Skeletal muscle satellite cell (primary cell): ENCODE data around the gene TP53I11.

ENCODE experiments used
- H3K27me3 ChIP-seq: 2 replicates; pipeline ENCODE4 v1.7.0; 2013; ENCODE audit warnings: low read length; ENCODE audit not compliant: control insufficient read depth, insufficient read depth
- H3K36me3 ChIP-seq: 2 replicates; pipeline ENCODE4 v1.7.0; 2013; ENCODE audit warnings: mild to moderate bottlenecking, control low read depth, low read length; ENCODE audit not compliant: insufficient read depth
- H3K4me1 ChIP-seq: 2 replicates; pipeline ENCODE4 v1.7.0; 2013; ENCODE audit warnings: low read length; ENCODE audit not compliant: control insufficient read depth, insufficient read depth
- H3K4me2 ChIP-seq: 2 replicates; pipeline ENCODE4 v1.7.0; 2013; ENCODE audit warnings: mild to moderate bottlenecking, low read length
- H3K4me3 ChIP-seq: 2 replicates; pipeline ENCODE4 v1.7.0; 2013; ENCODE audit warnings: low read length
- H3K9ac ChIP-seq: 2 replicates; pipeline ENCODE4 v1.7.0; 2013; ENCODE audit warnings: mild to moderate bottlenecking, low read depth, low read length, moderate library complexity
- H3K9me3 ChIP-seq: replicated peaks from 2 replicates; pipeline ENCODE4 v1.7.0; 2013; ENCODE audit warnings: mild to moderate bottlenecking, control low read depth, low read length

TP53I11 gene

GRCh38 chr11:44936525-44936924 is 14.2 kb downstream of the TP53I11 start:
- no peak overlapping the region for H3K4me2 ChIP-seq
- H3K4me3 ChIP-seq: no peak overlapping the region
- H3K36me3 ChIP-seq: no peaks in the 10 kb centered on the region
- H3K4me1 ChIP-seq: no peaks in the 10 kb centered on the region
- no peaks in the 10 kb centered on the region for H3K27me3 ChIP-seq
- H3K9ac ChIP-seq: no peak overlapping the region
- H3K9me3 ChIP-seq: no peaks in the 10 kb centered on the region

- no peaks in the 10 kb centered on the region for H3K4me1 ChIP-seq
- H3K4me3 ChIP-seq: no peak overlapping the region
- H3K9me3 ChIP-seq: no peaks in the 10 kb centered on the region
These were observed 15.9 kb downstream of the TP53I11 start for GRCh38 chr11:44934735-44935250.

GRCh38 chr11:44934110-44934509 is 16.6 kb downstream of the TP53I11 start:
- Histone ChIP-seq H3K9me3 (no peaks in the 10 kb centered on the region), H3K27me3 (no peaks in the 10 kb centered on the region), H3K9ac (no peak overlapping the region), H3K4me1 (no peaks in the 10 kb centered on the region), H3K4me2 (no peak overlapping the region), H3K4me3 (no peak overlapping the region), H3K36me3 (no peaks in the 10 kb centered on the region)

More at GRCh38 chr11:44934735-44935250, 15.9 kb downstream of the TP53I11 start:
- no peaks in the 10 kb centered on the region for H3K36me3 ChIP-seq
- no peak overlapping the region for H3K9ac ChIP-seq
- no peak overlapping the region for H3K4me2 ChIP-seq
- no peaks in the 10 kb centered on the region for H3K27me3 ChIP-seq

GRCh38 chr11:44931466-44931865 is 19.2 kb downstream of the TP53I11 start:
- Histone ChIP-seq H3K9ac (no peak overlapping the region), H3K4me3 (no peak overlapping the region), H3K4me1 (no peaks in the 10 kb centered on the region), H3K4me2 (no peak overlapping the region), H3K9me3 (no peaks in the 10 kb centered on the region), H3K36me3 (no peaks in the 10 kb centered on the region), H3K27me3 (no peaks in the 10 kb centered on the region)

GRCh38 chr11:44930588-44931302 is 19.9 kb downstream of the TP53I11 start:
- Histone ChIP-seq H3K4me3 (no peak overlapping the region), H3K4me2 (no peak overlapping the region), H3K9me3 (no peaks in the 10 kb centered on the region), H3K27me3 (no peaks in the 10 kb centered on the region), H3K4me1 (no peaks in the 10 kb centered on the region), H3K9ac (no peak overlapping the region), H3K36me3 (no peaks in the 10 kb centered on the region)

- Histone ChIP-seq H3K4me3 (no peak overlapping the region), H3K27me3 (peaks cover 5% of the 10 kb centered on the region), H3K9me3 (no peaks in the 10 kb centered on the region), H3K9ac (no peak overlapping the region), H3K4me2 (no peak overlapping the region), H3K36me3 (no peaks in the 10 kb centered on the region), H3K4me1 (no peaks in the 10 kb centered on the region)
These were observed 21.9 kb downstream of the TP53I11 start for GRCh38 chr11:44928816-44929215.

GRCh38 chr11:44928144-44928543 is 22.5 kb downstream of the TP53I11 start:
- Histone ChIP-seq H3K4me3 (no peak overlapping the region), H3K9ac (no peak overlapping the region), H3K36me3 (no peaks in the 10 kb centered on the region), H3K4me1 (no peaks in the 10 kb centered on the region), H3K9me3 (no peaks in the 10 kb centered on the region), H3K27me3 (peaks cover 9% of the 10 kb centered on the region), H3K4me2 (no peak overlapping the region)

- H3K9me3 ChIP-seq: no peaks in the 10 kb centered on the region
- no peak overlapping the region for H3K4me3 ChIP-seq
- H3K4me2 ChIP-seq: no peak overlapping the region
- no peaks in the 10 kb centered on the region for H3K4me1 ChIP-seq
- H3K9ac ChIP-seq: no peak overlapping the region
- H3K36me3 ChIP-seq: no peaks in the 10 kb centered on the region
- H3K27me3 ChIP-seq: peaks cover 16% of the 10 kb centered on the region
These were observed 23.5 kb downstream of the TP53I11 start for GRCh38 chr11:44927174-44927661.

GRCh38 chr11:44926036-44926435 is 24.6 kb downstream of the TP53I11 start:
- Histone ChIP-seq H3K4me1 (no peaks in the 10 kb centered on the region), H3K36me3 (no peaks in the 10 kb centered on the region), H3K4me3 (no peak overlapping the region), H3K27me3 (peaks cover 23% of the 10 kb centered on the region), H3K9ac (no peak overlapping the region), H3K9me3 (no peaks in the 10 kb centered on the region), H3K4me2 (no peak overlapping the region)

GRCh38 chr11:44923806-44924205 is 26.9 kb downstream of the TP53I11 start:
- no peak overlapping the region for H3K4me2 ChIP-seq
- no peaks in the 10 kb centered on the region for H3K9me3 ChIP-seq
- H3K36me3 ChIP-seq: no peaks in the 10 kb centered on the region
- H3K27me3 ChIP-seq: peaks cover 39% of the 10 kb centered on the region
- H3K9ac ChIP-seq: no peak overlapping the region
- H3K4me3 ChIP-seq: no peak overlapping the region
- no peaks in the 10 kb centered on the region for H3K4me1 ChIP-seq

GRCh38 chr11:44923115-44923514 is 27.6 kb downstream of the TP53I11 start:
- Histone ChIP-seq H3K27me3 (peaks cover 39% of the 10 kb centered on the region), H3K9me3 (no peaks in the 10 kb centered on the region), H3K9ac (no peak overlapping the region), H3K4me3 (no peak overlapping the region), H3K4me1 (no peaks in the 10 kb centered on the region), H3K4me2 (no peak overlapping the region), H3K36me3 (no peaks in the 10 kb centered on the region)

- H3K9ac ChIP-seq: no peak overlapping the region
- H3K4me1 ChIP-seq: no peaks in the 10 kb centered on the region
- no peak overlapping the region for H3K4me2 ChIP-seq
- no peaks in the 10 kb centered on the region for H3K36me3 ChIP-seq
- no peaks in the 10 kb centered on the region for H3K9me3 ChIP-seq
- peaks cover 46% of the 10 kb centered on the region for H3K27me3 ChIP-seq
- no peak overlapping the region for H3K4me3 ChIP-seq
These were observed 30.2 kb downstream of the TP53I11 start for GRCh38 chr11:44920451-44920850.
